ENCODE results near the gene PPM1J. TPM values are rescaled to one million over a fixed set of nuclear protein-coding genes. Genes with fewer than 3 reads are reported as not detected.

PPM1J gene
- total and polyA plus RNA-seq, 2 of the 13 experiments (the other 11 are each of a cell fraction or from before 2014, with no cell fraction given), result 0.07 to 0.22 TPM

GRCh38 chr1:112696578-112697314, 18.4 kb downstream of the PPM1J start:
- Histone ChIP-seq H3K4me3 (replicated peaks in 1 of 3; ENCODE audit: insufficient read depth in 1 of 3, low read depth in 2 of 3, low read length in 3 of 3) (no peak overlapping the region), H3K4me2 (ENCODE audit: low read depth, low read length) (no peak overlapping the region), H4K20me1 (ENCODE audit: insufficient read depth, low read length) (no peaks in the 10 kb centered on the region), H3K4me1 (ENCODE audit: insufficient read depth, low read length) (peaks cover 50% of the 10 kb centered on the region), H3K79me2 (ENCODE audit: insufficient read depth, low read length) (no peaks in the 10 kb centered on the region), H3K36me3 (replicated peaks in 1 of 2; ENCODE audit: control insufficient read depth in 1 of 2, insufficient read depth in 2 of 2, low read length in 2 of 2) (peaks cover 29 to 69% of the 10 kb centered on the region in 2 experiments), H2AFZ (ENCODE audit: low read length) (no peak overlapping the region), H3K27ac (ENCODE audit: extremely low read length, insufficient read depth, low read length) (no peak overlapping the region), H3K9ac (ENCODE audit: insufficient read depth, low read depth, low read length) (no peak overlapping the region), H3K27me3 (ENCODE audit: control insufficient read depth in 1 of 2, insufficient read depth in 2 of 2, low read length in 2 of 2) (no peaks in the 10 kb centered on the region), H3K9me3 (ENCODE audit: low read length) (no peaks in the 10 kb centered on the region)
- ChIA-PET CTCF (ENCODE audit: low intra/inter-chr PET ratio, low total read pairs) (no interaction called here), POLR2A (interaction anchor here (4.7 to 9.2 kb wide), 2 partner anchors 11 to 23 kb away, joined by 40 to 251 read pairs; partner anchors contain the start of genes MOV10 and RHOC)
- BruUV-seq (replicated peaks), result no TSS peak
- FAIRE-seq (no peak), DNase-seq (ENCODE audit: low spot score) (no peak), ATAC-seq (no peak)
- in situ Hi-C loops (cut with HindIII; ENCODE audit: extremely low pct_ligation_motif_present, low pct_unique_long_range_greater_than_20kb), result no loop called here
- TF ChIP-seq, protein P1, sequence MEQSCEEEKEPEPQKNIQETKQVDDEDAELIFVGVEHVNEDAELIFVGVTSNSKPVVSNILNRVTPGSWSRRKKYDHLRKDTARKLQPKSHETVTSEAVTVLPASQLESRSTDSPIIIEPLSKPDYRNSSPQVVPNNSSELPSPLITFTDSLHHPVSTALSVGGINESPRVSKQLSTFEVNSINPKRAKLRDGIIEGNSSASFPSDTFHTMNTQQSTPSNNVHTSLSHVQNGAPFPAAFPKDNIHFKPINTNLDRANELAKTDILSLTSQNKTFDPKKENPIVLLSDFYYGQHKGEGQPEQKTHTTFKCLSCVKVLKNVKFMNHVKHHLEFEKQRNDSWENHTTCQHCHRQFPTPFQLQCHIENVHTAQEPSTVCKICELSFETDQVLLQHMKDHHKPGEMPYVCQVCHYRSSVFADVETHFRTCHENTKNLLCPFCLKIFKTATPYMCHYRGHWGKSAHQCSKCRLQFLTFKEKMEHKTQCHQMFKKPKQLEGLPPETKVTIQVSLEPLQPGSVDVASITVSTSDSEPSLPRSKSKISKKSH (CRISPR knock-in tag; IDR thresholded peaks at IDR 0.05; ENCODE audit: borderline replicate concordance), result no peak
- TF ChIP-seq ADNP (CRISPR knock-in tag; IDR thresholded peaks at IDR 0.05) (no peak), ATAD3A (CRISPR knock-in tag; IDR thresholded peaks at IDR 0.05) (no peak), ZNF234 (CRISPR knock-in tag; conservative IDR thresholded peaks at IDR 0.05) (no peak), MXD3 (CRISPR knock-in tag; IDR thresholded peaks at IDR 0.05) (no peak), ZNF589 (CRISPR knock-in tag; conservative IDR thresholded peaks at IDR 0.05) (no peak), DNMT3B (CRISPR knock-in tag; conservative IDR thresholded peaks at IDR 0.05) (no peak), IKZF5 (CRISPR knock-in tag; IDR thresholded peaks at IDR 0.05) (no peak), THAP7 (CRISPR knock-in tag; IDR thresholded peaks at IDR 0.05) (no peak), ZNF510 (CRISPR knock-in tag; IDR thresholded peaks at IDR 0.05; ENCODE audit: low read depth) (no peak), KLF13 (CRISPR knock-in tag; IDR thresholded peaks at IDR 0.05) (no peak), TP53 (CRISPR knock-in tag; conservative IDR thresholded peaks at IDR 0.05) (no peak), ZNF766 (CRISPR knock-in tag; IDR thresholded peaks at IDR 0.05; ENCODE audit: borderline replicate concordance) (no peak), AKAP8 (CRISPR knock-in tag; IDR thresholded peaks at IDR 0.05) (no peak), MED8 (CRISPR knock-in tag; IDR thresholded peaks at IDR 0.05; ENCODE audit: insufficient replicate concordance) (no peak), ZNF567 (CRISPR knock-in tag; IDR thresholded peaks at IDR 0.05; ENCODE audit: borderline replicate concordance) (no peak), CC2D1A (CRISPR knock-in tag; IDR thresholded peaks at IDR 0.05) (no peak), NR2C2 (CRISPR knock-in tag; IDR thresholded peaks at IDR 0.05; ENCODE audit: borderline replicate concordance) (no peak)
- WGBS (ENCODE audit: low lambda C conversion rate), result 98% methylated on average over 6 of the region's 7 CpGs
- intact Hi-C loops (cut with micrococcal nuclease; ENCODE audit: unreplicated experiment), result no loop called here

Measured in HepG2 (cell line).